HL-60 (cell line): ENCODE measurements around the gene OSBPL10.

Source experiments
- GABPA ChIP-seq: IDR thresholded peaks from 2 replicates; pipeline ENCODE4 v1.6.1; 2012; ENCODE audit warnings: low read depth
- POLR2AphosphoS5 ChIP-seq: IDR thresholded peaks from 2 replicates; pipeline ENCODE4 v1.6.1; 2012; ENCODE audit warnings: low read depth
- TF ChIP-seq, protein P1 (sequence below): IDR thresholded peaks from one replicate; pipeline ENCODE4 v1.5.1; 2011; ENCODE audit warnings: low read length, control low read depth, inconsistent platforms; ENCODE audit not compliant: insufficient read depth
- TF ChIP-seq, protein P2 (sequence below): IDR thresholded peaks from 2 replicates; pipeline ENCODE4 v1.6.1; 2012; ENCODE audit warnings: low read depth; ENCODE audit not compliant: insufficient replicate concordance

DNA sequence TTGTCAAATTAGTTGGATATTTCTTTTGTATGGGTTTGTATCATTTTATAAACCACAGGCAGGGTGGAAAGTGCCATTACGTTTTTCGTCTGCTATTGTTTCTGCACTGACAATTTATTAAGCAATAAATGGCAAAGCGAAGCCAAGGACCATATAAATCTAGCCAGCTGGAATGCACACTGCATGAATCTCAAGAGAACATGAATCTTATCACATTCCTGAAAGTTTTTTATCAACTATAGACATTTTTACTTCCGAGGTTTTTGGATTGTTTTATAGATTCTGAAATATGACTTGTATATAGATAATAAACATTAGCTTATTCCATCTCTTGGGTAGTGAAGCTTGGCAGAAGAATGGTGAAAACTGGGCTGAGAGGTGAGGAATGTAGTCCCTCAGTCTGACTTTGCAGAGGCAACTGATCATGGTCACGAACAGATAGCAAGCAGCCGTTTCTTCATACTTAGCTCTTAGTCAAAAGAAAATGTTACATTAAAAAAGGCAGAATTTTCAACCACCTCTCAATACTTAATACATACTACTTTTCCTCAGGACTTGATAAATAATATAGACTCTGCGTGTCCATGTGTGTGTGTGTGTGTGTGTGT, 102.7 kb downstream of the OSBPL10 start:
- TF ChIP-seq, protein P1, sequence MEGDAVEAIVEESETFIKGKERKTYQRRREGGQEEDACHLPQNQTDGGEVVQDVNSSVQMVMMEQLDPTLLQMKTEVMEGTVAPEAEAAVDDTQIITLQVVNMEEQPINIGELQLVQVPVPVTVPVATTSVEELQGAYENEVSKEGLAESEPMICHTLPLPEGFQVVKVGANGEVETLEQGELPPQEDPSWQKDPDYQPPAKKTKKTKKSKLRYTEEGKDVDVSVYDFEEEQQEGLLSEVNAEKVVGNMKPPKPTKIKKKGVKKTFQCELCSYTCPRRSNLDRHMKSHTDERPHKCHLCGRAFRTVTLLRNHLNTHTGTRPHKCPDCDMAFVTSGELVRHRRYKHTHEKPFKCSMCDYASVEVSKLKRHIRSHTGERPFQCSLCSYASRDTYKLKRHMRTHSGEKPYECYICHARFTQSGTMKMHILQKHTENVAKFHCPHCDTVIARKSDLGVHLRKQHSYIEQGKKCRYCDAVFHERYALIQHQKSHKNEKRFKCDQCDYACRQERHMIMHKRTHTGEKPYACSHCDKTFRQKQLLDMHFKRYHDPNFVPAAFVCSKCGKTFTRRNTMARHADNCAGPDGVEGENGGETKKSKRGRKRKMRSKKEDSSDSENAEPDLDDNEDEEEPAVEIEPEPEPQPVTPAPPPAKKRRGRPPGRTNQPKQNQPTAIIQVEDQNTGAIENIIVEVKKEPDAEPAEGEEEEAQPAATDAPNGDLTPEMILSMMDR: no peak
- TF ChIP-seq POLR2AphosphoS5: no peak
- TF ChIP-seq, protein P2, sequence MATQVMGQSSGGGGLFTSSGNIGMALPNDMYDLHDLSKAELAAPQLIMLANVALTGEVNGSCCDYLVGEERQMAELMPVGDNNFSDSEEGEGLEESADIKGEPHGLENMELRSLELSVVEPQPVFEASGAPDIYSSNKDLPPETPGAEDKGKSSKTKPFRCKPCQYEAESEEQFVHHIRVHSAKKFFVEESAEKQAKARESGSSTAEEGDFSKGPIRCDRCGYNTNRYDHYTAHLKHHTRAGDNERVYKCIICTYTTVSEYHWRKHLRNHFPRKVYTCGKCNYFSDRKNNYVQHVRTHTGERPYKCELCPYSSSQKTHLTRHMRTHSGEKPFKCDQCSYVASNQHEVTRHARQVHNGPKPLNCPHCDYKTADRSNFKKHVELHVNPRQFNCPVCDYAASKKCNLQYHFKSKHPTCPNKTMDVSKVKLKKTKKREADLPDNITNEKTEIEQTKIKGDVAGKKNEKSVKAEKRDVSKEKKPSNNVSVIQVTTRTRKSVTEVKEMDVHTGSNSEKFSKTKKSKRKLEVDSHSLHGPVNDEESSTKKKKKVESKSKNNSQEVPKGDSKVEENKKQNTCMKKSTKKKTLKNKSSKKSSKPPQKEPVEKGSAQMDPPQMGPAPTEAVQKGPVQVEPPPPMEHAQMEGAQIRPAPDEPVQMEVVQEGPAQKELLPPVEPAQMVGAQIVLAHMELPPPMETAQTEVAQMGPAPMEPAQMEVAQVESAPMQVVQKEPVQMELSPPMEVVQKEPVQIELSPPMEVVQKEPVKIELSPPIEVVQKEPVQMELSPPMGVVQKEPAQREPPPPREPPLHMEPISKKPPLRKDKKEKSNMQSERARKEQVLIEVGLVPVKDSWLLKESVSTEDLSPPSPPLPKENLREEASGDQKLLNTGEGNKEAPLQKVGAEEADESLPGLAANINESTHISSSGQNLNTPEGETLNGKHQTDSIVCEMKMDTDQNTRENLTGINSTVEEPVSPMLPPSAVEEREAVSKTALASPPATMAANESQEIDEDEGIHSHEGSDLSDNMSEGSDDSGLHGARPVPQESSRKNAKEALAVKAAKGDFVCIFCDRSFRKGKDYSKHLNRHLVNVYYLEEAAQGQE: no peak
- no peak for TF ChIP-seq GABPA
